Colonic mucosa (tissue), 4 donors: ENCODE measurements around the gene NPFFR1. TPM values are rescaled to one million over a fixed set of nuclear protein-coding genes. Genes with fewer than 3 reads are reported as not detected.

Source experiments
- DNase-seq: peaks from one replicate; pipeline ENCODE4 v3.0.0-alpha.2; 2020
- H3K27ac ChIP-seq: fragments of 200-600 bp; one replicate; pipeline ENCODE4 v1.8.0; 2021
- H3K27me3 ChIP-seq: fragments of 200-600 bp; one replicate; pipeline ENCODE4 v1.8.0; 2021
- H3K36me3 ChIP-seq: fragments of 200-600 bp; one replicate; pipeline ENCODE4 v1.8.0; 2021
- H3K4me1 ChIP-seq: fragments of 200-600 bp; one replicate; pipeline ENCODE4 v1.8.0; 2021; ENCODE audit warnings: mild to moderate bottlenecking
- H3K4me3 ChIP-seq: fragments of 200-600 bp; one replicate; pipeline ENCODE4 v1.8.0; 2021
- H3K9ac ChIP-seq, 2 donors: one replicate each; pipeline ENCODE4 v1.7.0; 2013; ENCODE audit warnings: control low read depth in 2 of 2, low read depth in 2 of 2, low read length in 2 of 2
- H3K9me3 ChIP-seq: fragments of 200-600 bp; one replicate; pipeline ENCODE4 v1.8.0; 2021
- CTCF ChIP-seq: fragments of 200-600 bp; IDR thresholded peaks from one replicate; pipeline ENCODE4 v1.8.0; 2022; ENCODE audit warnings: antibody characterized with exemption, mild to moderate bottlenecking
- intact Hi-C: fragments of 100-400 bp; cut with DNase I; formaldehyde crosslinking; loops from one replicate; pipeline ENCODE4 v1.14.1; 2022
- total RNA-seq, 2 donors: library from RNA; stranded (reverse); fragmentation: NEBNext Ultra II Directional in 1 of 2; extraction: Animal tissue kit (Norgen Biotek cat#: 25700) in 1 of 2; gene quantifications; one replicate each; pipeline ENCODE4 v1.2.1, GENCODE V29; 2021
- donor health status: healthy.
- donor health status: DM: no; HTN: no; CAD: no.
- donor health status: DM: no; HTN: no; CAD: no.

NPFFR1 gene
- total RNA-seq, 2 donors from 2014 or later = 0.07 to 0.08 TPM

- no peak for TF ChIP-seq CTCF
- no peaks in the 10 kb centered on the region for H3K36me3 ChIP-seq
- H3K4me3 ChIP-seq = no peak overlapping the region
- intact Hi-C loops = loop anchor here (10.0 kb wide), 1 partner anchor 85 kb away; no protein-coding TSS in a partner anchor
- no peaks in the 10 kb centered on the region for H3K4me1 ChIP-seq
- H3K27me3 ChIP-seq = no peaks in the 10 kb centered on the region
- no peak overlapping the region for H3K9ac ChIP-seq
- H3K27ac ChIP-seq = no peak overlapping the region
- H3K9me3 ChIP-seq = no peaks in the 10 kb centered on the region
- no peak for DNase-seq
Observed at GRCh38 chr10:70269741-70270140, 14.1 kb downstream of the NPFFR1 start.

GRCh38 chr10:70268376-70268775, 15.4 kb downstream of the NPFFR1 start:
- Histone ChIP-seq H3K9me3 (no peaks in the 10 kb centered on the region), H3K4me1 (no peaks in the 10 kb centered on the region), H3K36me3 (no peaks in the 10 kb centered on the region), H3K9ac (no peak overlapping the region), H3K4me3 (no peak overlapping the region), H3K27me3 (no peaks in the 10 kb centered on the region), H3K27ac (no peak overlapping the region)
- TF ChIP-seq CTCF = no peak
- intact Hi-C loops = no loop called here
- no peak for DNase-seq

GRCh38 chr10:70267161-70267933, 16.5 kb downstream of the NPFFR1 start:
- TF ChIP-seq CTCF = no peak
- intact Hi-C loops = no loop called here
- peak; percentile 32 for DNase-seq
- no peak overlapping the region for H3K9ac ChIP-seq
- H3K4me3 ChIP-seq = no peak overlapping the region
- no peaks in the 10 kb centered on the region for H3K4me1 ChIP-seq
- H3K27me3 ChIP-seq = no peaks in the 10 kb centered on the region
- H3K9me3 ChIP-seq = no peaks in the 10 kb centered on the region
- H3K36me3 ChIP-seq = no peaks in the 10 kb centered on the region
- no peak overlapping the region for H3K27ac ChIP-seq

- Histone ChIP-seq H3K27ac (no peak overlapping the region), H3K27me3 (no peaks in the 10 kb centered on the region), H3K4me3 (no peak overlapping the region), H3K36me3 (no peaks in the 10 kb centered on the region), H3K9ac (no peak overlapping the region), H3K4me1 (no peaks in the 10 kb centered on the region), H3K9me3 (no peaks in the 10 kb centered on the region)
- intact Hi-C loops = no loop called here
- DNase-seq = no peak
- TF ChIP-seq CTCF = no peak
Observed at GRCh38 chr10:70266701-70267100, 17.1 kb downstream of the NPFFR1 start.

GRCh38 chr10:70266056-70266455, 17.7 kb downstream of the NPFFR1 start:
- H3K36me3 ChIP-seq = no peaks in the 10 kb centered on the region
- H3K9ac ChIP-seq = no peak overlapping the region
- no peaks in the 10 kb centered on the region for H3K9me3 ChIP-seq
- H3K27ac ChIP-seq = no peak overlapping the region
- no peak for TF ChIP-seq CTCF
- intact Hi-C loops = no loop called here
- DNase-seq = no peak
- H3K4me3 ChIP-seq = no peak overlapping the region
- H3K4me1 ChIP-seq = no peaks in the 10 kb centered on the region
- H3K27me3 ChIP-seq = no peaks in the 10 kb centered on the region
